CD4-positive, alpha-beta T cell (primary cell): Measurements from ENCODE around the gene IQCE. TPM values are rescaled to one million over a fixed set of nuclear protein-coding genes. Genes with fewer than 3 reads are reported as not detected.
A peak's percentile ranks its signal among the peaks of the same experiment; 100 is the strongest.

Source experiments
- ATAC-seq: fragments of 200-7000 bp; cut with Tn5 transposase; one replicate; pipeline ENCODE4 v1.10.0; 2022; ENCODE audit warnings: mild to moderate bottlenecking; ENCODE audit not compliant: poor library complexity
- CTCF ChIA-PET: fragments of 350-600 bp; sonication (Branson Sonifier 250); formaldehyde crosslinking; loops from one replicate; lab custom pipeline; 2021; ENCODE audit warnings: antibody characterized with exemption, inconsistent platforms; lab: Charles Lee
- POLR2A ChIA-PET: fragments of 350-600 bp; sonication (Branson Sonifier 250); formaldehyde crosslinking; loops from one replicate; lab custom pipeline; 2021; ENCODE audit warnings: antibody characterized with exemption, inconsistent platforms; lab: Charles Lee
- DNase-seq, 14 experiments: peaks; one replicate each; pipeline ENCODE4 v3.0.0-alpha.2; 2013 to 2020; ENCODE audit warnings: mixed read lengths in 2 of 14
- H3K27ac ChIP-seq, 2 donors: one replicate each; pipeline versions ENCODE4 v1.5.1 to v1.7.0; 2013; ENCODE audit warnings: low read length in 2 of 2, low read depth in 1 of 2, mild to moderate bottlenecking in 1 of 2
- H3K27me3 ChIP-seq, 2 experiments: 1 replicate in 1 of 2; 2 replicates in 1 of 2; pipeline versions ENCODE4 v1.6.1 to v1.7.0; 2013; ENCODE audit warnings: low read length in 2 of 2, control low read depth in 1 of 2, mild to moderate bottlenecking in 1 of 2, moderate library complexity in 1 of 2; ENCODE audit not compliant: insufficient read depth in 2 of 2, control insufficient read depth in 1 of 2
- H3K36me3 ChIP-seq: one replicate; pipeline ENCODE4 v1.6.1; 2013; ENCODE audit warnings: low read length, control low read depth; ENCODE audit not compliant: insufficient read depth
- H3K4me1 ChIP-seq: one replicate; pipeline ENCODE4 v1.6.1; 2013; ENCODE audit warnings: low read length, control low read depth; ENCODE audit not compliant: insufficient read depth
- H3K4me3 ChIP-seq: one replicate; pipeline ENCODE4 v1.5.1; 2013; ENCODE audit warnings: mild to moderate bottlenecking, low read length, moderate library complexity
- H3K9me3 ChIP-seq, 2 experiments: 1 replicate in 1 of 2; 2 replicates in 1 of 2; pipeline versions ENCODE4 v1.6.1 to v1.7.0; 2013; ENCODE audit warnings: low read length in 2 of 2, mild to moderate bottlenecking in 2 of 2, control low read depth in 1 of 2, moderate library complexity in 1 of 2; ENCODE audit not compliant: control insufficient read depth in 1 of 2, insufficient read depth in 1 of 2
- H3K27ac Mint-ChIP-seq: one replicate; pipeline ENCODE4 v1.8.0; 2020; ENCODE audit warnings: mixed read lengths
- H3K27me3 Mint-ChIP-seq: one replicate; pipeline ENCODE4 v1.8.0; 2021; ENCODE audit warnings: mixed read lengths
- H3K36me3 Mint-ChIP-seq: one replicate; pipeline ENCODE4 v1.8.0; 2021; ENCODE audit warnings: low read depth, mixed read lengths
- H3K4me1 Mint-ChIP-seq: one replicate; pipeline ENCODE4 v1.8.0; 2021; ENCODE audit warnings: low read depth, mixed read lengths
- H3K4me3 Mint-ChIP-seq: one replicate; pipeline ENCODE4 v1.8.0; 2020; ENCODE audit warnings: mild to moderate bottlenecking, mixed read lengths
- H3K9me3 Mint-ChIP-seq: one replicate; pipeline ENCODE4 v1.8.0; 2020; ENCODE audit warnings: mixed read lengths
- intact Hi-C, 2 experiments: fragments of 100-400 bp; cut with DNase I in 1 of 2; cut with micrococcal nuclease in 1 of 2; formaldehyde crosslinking; loops; one replicate each; pipeline versions ENCODE4 v1.15.1 to v1.9.0; 2023 to 2025; cut with DNase I, micrococcal nuclease
- microRNA-seq: library from miRNA; unstranded; fragments of <30 nt; microRNA quantifications from one replicate; pipeline ENCODE4 v1.2.0, GENCODE V29; 2021; ENCODE audit warnings: borderline microRNAs expressed, borderline replicate concordance
- total RNA-seq, 174 experiments: library from RNA in 2 of 174; stranded (reverse) in 2 of 174; gene quantifications; one replicate each; pipeline ENCODE4 v1.2.3 and lab custom pipeline; 2021 to 2026
- TF ChIP-seq, protein P1 (sequence below): fragments of 200-600 bp; IDR thresholded peaks from one replicate; pipeline ENCODE4 v1.8.0; 2022; ENCODE audit warnings: antibody characterized with exemption, mild to moderate bottlenecking

IQCE gene
- total RNA-seq, 2 experiments from 2014 or later = 4.3 to 5.6 TPM

- Histone ChIP-seq H3K4me1 (no peaks in the 10 kb centered on the region), H3K9me3 (peaks cover 0 to 16% of the 10 kb centered on the region in 2 experiments), H3K4me3 (no peak overlapping the region), H3K36me3 (no peaks in the 10 kb centered on the region), H3K27me3 (peaks cover 3 to 7% of the 10 kb centered on the region in 2 experiments), H3K27ac (no peak overlapping the region)
- Mint-ChIP-seq H3K27ac (no peak overlapping the region), H3K4me3 (no peak overlapping the region), H3K27me3 (peaks cover 5% of the 10 kb centered on the region), H3K4me1 (no peaks in the 10 kb centered on the region), H3K9me3 (no peaks in the 10 kb centered on the region), H3K36me3 (no peaks in the 10 kb centered on the region)
- ChIA-PET POLR2A (no interaction called here), CTCF (no interaction called here)
- no peak for ATAC-seq
- peak in 1 of 14 experiments; percentile 13 for DNase-seq
- intact Hi-C loops = no loop called here
- TF ChIP-seq, protein P1, sequence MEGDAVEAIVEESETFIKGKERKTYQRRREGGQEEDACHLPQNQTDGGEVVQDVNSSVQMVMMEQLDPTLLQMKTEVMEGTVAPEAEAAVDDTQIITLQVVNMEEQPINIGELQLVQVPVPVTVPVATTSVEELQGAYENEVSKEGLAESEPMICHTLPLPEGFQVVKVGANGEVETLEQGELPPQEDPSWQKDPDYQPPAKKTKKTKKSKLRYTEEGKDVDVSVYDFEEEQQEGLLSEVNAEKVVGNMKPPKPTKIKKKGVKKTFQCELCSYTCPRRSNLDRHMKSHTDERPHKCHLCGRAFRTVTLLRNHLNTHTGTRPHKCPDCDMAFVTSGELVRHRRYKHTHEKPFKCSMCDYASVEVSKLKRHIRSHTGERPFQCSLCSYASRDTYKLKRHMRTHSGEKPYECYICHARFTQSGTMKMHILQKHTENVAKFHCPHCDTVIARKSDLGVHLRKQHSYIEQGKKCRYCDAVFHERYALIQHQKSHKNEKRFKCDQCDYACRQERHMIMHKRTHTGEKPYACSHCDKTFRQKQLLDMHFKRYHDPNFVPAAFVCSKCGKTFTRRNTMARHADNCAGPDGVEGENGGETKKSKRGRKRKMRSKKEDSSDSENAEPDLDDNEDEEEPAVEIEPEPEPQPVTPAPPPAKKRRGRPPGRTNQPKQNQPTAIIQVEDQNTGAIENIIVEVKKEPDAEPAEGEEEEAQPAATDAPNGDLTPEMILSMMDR = no peak
Measured at GRCh38 chr7:2663960-2664359, 105.2 kb downstream of the IQCE start.

Small RNA genes within 50 kb of the gene (microRNA-seq; reads per million reads assigned to microRNA genes)
- gene MIR4648 = not detected

Other genes with a start within 250 kb of the IQCE start
- 1 to 10 TPM; 4.2 to 4.5 TPM for gene SNX8, start 244.5 kb upstream of the IQCE start, total RNA-seq
- gene EIF3B, start 204.2 kb upstream of the IQCE start, total RNA-seq = 100 to 1,000 TPM; 166 to 167 TPM
- 1 to 10 TPM; 6.6 to 8.6 TPM for gene CHST12, start 155.4 kb upstream of the IQCE start, total RNA-seq
- not detected for gene GRIFIN, start 82.6 kb upstream of the IQCE start, total RNA-seq
- gene LFNG, start 39.2 kb upstream of the IQCE start, total RNA-seq = 10 to 100 TPM; 96.7 to 99.8 TPM
- gene BRAT1, start 3.5 kb upstream of the IQCE start, total RNA-seq = 10 to 100 TPM; 24.1 to 24.5 TPM
- gene TTYH3, start 73.0 kb downstream of the IQCE start, total RNA-seq = 1 to 10 TPM; 7.9 to 9.3 TPM
- gene AMZ1, start 129.2 kb downstream of the IQCE start, total RNA-seq = under 1 TPM; 0.25 to 0.36 TPM